ENCODE data around the gene MAN1B1.

The MAN1B1 gene

GRCh38 chr9:137146527-137146918 lies 59.7 kb downstream of the MAN1B1 start:
- DNase-seq (ENCODE audit: low spot score): no peak

GRCh38 chr9:137147091-137147792 lies 60.5 kb downstream of the MAN1B1 start:
- no peak for DNase-seq (ENCODE audit: low spot score)

GRCh38 chr9:137147793-137148160 lies 61.0 kb downstream of the MAN1B1 start:
- DNase-seq (ENCODE audit: low spot score): no peak

GRCh38 chr9:137148242-137148641 lies 61.5 kb downstream of the MAN1B1 start:
- DNase-seq (ENCODE audit: low spot score): no peak

GRCh38 chr9:137148661-137149060 lies 61.9 kb downstream of the MAN1B1 start:
- DNase-seq (ENCODE audit: low spot score): no peak

GRCh38 chr9:137149363-137149762 lies 62.6 kb downstream of the MAN1B1 start:
- no peak for DNase-seq (ENCODE audit: low spot score)

- no peak for DNase-seq (ENCODE audit: low spot score)
Observed at GRCh38 chr9:137149942-137150616, 63.3 kb downstream of the MAN1B1 start.

GRCh38 chr9:137150617-137151457 lies 64.1 kb downstream of the MAN1B1 start:
- DNase-seq (ENCODE audit: low spot score): peak; percentile 89

- no peak for DNase-seq (ENCODE audit: low spot score)
Observed at GRCh38 chr9:137152844-137153405, 66.1 kb downstream of the MAN1B1 start.

GRCh38 chr9:137156567-137157375 lies 70.0 kb downstream of the MAN1B1 start:
- DNase-seq (ENCODE audit: low spot score): no peak

GRCh38 chr9:137157618-137158415 lies 71.0 kb downstream of the MAN1B1 start:
- no peak for DNase-seq (ENCODE audit: low spot score)

- no peak for DNase-seq (ENCODE audit: low spot score)
Observed at GRCh38 chr9:137158625-137159024, 71.8 kb downstream of the MAN1B1 start.

Measured in RKO (cell line).